ENCODE data around the gene VLDLR.
A peak's percentile ranks its signal among the peaks of the same experiment; 100 is the strongest.

Gene VLDLR

DNA sequence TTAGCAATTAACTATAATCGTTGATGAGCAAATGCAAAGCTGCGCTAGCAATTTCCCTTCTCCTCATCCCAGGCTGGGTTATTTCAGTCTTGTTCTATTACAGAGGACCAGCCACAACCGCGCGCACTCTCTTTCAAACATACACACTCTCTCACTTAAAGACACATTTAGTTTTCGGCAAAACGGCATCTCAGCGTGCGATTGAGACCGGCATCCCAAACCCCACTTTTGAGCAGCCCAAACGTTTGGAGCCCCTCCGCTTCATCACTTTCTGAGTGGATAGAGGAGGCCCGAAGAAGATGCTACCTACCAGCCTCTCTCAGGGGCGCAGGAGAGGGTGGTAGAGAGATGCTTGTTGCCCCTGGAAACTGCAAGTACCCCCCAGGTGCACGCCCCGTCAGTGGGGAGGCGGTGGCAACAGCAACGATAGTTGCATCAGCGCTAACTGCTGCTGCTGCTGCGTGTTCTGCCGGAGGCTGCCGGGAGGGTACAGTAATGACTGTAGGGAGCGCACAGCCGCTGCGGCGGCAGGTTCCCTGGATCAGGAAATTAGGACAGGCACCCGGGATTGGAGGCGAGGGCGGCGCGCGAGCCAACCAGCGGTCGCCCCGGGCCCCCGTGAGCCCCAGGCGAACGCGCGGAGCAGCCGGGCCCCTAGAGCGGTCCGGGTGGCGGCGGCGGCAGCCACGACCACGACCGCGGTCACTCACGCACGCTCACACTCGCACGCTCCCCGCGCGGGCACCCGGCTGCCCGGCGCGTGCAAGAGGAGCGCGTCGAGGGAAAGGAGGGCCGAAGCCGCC lies 467 bp upstream of the VLDLR start:
- peak in 1 of 2 donors; percentile 33 for DNase-seq (ENCODE audit: low read depth in 2 of 2)

DNA sequence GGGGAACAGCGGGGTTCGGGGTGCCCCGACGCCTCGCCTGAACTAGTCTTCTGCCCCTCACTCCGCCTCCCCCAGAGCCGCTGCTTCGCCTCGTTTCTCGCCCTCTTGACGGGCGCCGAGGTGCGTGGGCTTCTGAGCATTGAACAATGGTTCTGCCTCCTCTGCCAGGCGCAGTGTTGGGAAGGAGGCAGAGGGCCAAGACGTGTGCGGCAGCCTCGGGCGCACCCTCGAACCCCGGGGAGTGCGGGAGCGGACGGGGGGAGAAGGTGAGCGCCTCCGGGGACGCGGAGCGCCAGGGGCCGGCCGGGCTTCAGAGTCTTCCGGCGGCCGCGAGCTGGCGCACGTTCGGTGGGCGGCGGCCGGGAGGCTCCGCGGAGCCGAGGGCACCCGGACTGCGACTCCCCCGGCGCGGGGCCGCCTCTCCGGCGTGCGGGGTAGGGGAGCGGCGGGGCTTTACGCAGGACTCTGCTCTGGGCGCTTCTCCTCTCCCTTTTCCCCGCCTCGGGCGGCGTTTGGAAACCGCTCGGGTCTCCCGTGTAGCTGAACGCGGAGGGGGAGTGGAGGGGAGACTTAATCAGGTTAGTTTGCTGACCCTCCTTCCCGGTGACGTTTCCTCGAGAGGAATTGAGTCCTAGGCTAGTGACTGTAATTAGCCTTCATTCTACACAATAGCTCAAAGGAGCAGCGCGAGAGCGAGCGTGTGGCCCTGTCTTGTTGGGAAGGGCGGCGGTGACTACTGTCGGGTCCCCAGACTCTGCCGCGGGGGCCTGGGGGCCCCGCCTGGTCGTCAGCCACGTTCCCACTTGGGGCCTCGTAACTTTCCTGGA lies 1.1 kb downstream of the VLDLR start:
- DNase-seq (ENCODE audit: low read depth in 2 of 2) = no peak

DNA sequence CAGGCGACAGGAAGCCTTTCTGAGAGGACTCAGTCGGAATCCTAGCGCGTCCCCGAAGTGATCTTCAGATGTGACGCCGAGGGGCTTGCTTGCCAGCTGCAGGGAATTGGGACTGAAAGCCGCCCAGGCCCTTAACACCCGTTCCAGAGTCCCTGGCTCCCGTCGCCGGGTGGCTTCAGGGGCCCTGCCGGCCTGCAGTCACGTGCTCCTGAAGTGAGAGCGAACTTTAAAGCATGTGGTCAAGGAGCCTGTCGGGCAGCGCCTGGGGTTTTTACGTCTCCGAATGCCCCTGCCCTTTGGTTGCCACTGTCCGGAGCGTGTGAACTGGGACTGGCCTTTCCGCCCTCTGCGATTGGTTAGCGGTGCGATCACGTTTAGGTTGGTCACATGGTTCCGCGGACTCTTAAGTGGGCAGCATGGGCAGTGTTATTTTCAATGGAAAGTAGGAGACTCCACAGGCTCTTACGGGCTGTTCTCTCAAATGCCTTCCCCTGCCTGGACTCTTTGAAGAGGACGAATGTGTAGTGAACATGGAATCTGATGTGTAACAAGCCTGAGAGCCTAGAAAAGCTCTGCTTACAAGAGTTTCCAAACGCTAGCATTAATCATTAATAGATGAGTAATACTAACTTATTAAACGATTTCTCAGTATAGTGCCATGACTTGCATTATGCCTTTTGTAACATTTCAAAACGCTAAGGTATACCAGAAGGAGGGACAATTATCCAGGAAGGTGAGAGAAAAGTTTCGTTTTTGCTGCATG lies 1.9 kb downstream of the VLDLR start:
- no peak for DNase-seq (ENCODE audit: low read depth in 2 of 2)

DNA sequence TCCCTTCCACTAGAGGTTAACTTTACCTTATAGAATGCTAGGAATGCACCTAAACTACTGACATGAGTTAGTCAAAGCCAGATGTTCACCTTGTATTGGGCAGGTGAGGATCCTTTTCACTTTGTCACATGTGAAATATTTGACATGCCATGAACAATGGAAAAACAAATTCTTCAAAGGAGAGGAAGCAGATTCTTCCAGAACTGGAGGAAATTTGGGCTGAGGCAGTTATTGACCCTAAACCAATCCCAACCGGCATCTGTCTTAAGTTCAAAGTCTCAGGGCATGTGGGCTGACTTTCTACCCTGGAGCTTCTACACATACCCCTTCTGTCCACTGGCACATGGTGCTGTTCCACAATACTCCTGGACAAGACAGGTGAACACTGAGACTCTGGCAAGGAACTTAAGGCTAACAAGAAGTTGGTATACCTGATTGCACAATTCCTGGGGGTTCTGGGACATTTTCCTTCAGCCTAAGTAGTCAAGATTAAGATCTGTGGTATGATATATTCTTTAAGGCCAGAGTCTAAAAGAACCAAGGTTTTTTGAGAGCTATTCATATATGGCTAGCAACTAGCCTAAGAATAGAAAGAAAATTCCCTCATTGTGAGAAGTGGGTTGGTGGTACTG lies 2.6 kb downstream of the VLDLR start:
- DNase-seq (ENCODE audit: low read depth in 2 of 2) = no peak

DNA sequence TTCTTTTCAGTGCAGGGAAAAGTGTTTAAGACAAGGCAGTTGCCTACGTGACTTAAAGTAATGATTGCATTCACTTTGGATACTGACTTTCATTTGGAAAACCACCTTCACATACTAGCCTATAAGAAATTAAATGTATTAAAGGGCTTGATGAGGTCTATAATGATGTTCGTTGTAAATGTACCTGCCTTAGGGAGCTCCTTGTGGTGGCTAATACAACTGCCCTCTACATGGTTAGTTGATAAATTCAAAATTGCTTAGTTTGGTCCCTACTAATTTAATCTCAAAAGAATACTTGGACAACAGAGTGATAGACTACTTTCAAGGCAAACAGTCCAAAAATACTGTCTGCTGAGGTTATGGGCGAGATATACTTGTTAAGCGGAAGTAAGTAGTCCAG lies 3.8 kb downstream of the VLDLR start:
- no peak for DNase-seq (ENCODE audit: low read depth in 2 of 2)

DNA sequence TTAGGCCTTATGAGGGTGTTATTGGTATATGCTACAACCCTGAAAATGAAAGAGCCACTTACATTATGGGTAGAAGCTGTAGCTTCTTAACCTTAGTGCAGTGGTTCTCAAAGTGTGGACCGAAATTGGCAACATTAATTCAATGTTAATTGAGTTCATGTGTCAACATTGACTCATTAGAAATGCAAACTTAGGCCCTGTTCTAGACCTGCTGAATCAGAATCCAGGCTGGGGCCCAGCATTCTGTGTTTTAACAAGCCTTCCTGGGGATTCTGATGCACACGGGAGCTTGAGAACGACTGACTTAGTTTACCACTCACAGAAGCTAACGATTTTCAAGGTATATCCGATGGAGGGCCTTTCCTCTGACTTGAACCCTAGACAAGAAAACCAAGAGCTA lies 7.3 kb downstream of the VLDLR start:
- DNase-seq (ENCODE audit: low read depth in 2 of 2) = no peak

DNA sequence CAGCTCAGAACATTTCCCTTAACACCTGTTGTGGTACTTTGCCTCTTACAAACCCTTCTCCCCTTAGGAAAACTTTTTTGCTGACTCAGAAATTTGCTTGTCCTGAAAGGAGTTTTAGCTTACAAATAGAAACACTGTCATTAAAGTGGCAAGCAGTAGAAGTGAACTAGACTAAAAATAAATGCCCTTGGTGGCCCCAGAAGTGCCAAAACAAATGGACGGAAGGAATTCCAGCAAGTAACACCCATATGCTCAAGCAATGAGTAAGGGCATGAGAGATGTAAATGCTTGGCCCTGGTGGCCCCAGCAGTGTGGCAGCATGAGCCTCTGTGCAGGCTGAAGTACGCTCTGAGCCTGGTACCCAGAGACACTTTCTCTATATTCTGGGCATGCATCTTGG lies 8.6 kb downstream of the VLDLR start:
- no peak for DNase-seq (ENCODE audit: low read depth in 2 of 2)

DNA sequence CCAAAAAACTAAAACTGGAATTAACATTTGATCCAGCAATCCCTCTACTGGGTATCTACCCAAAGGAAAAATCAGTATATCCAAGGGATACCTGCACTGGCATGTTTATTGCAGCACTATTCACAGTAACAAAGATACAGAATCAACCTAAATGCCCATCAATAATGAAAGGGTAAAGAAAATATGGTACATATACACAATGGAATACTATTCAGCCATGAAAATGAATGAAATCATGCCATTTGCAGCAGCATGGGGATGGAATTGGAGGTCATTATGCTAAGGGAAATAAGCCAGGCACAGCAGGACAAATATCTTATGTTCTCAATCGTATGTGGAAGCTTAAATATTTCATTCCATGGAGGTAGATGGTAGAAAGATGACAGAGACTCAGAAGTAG lies 9.7 kb downstream of the VLDLR start:
- no peak for DNase-seq (ENCODE audit: low read depth in 2 of 2)

DNA sequence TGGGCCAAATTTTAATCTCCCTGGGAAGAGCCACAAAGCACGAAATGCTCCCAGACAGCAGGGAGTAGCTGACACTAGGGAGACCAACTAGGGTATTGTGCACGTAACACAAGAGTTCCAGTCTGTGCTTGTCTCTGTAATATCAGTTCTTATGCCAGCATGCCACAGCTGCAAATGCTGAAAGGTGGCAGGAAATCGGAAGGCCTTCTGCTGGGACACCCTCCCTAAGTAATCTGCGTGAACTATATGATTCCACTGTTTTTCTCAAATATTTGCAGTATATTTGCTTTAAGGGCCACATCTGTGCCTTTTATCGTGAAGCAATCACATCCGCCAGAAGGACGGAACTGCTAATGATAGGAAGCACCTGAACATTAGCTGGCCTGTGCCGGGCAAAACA lies 12.6 kb downstream of the VLDLR start:
- DNase-seq (ENCODE audit: low read depth in 2 of 2) = no peak

DNA sequence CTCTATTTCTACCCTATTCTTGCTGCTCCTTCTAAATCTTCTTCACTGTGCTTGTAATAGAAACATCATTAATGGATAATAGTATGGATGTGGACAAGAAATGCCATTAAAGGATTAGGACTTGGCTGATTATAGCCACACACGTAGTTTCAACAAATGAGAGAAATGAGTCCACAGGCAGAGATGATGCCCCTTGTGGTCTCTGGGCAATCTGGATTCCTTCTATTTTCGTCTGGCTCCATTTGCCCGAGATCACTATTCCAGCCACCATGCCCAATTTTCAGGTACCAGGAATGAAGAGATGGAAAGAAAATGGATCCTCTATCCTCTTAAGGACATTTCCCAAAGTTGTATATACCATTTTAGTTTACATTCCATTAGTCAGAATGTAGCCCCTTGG lies 13.2 kb downstream of the VLDLR start:
- DNase-seq (ENCODE audit: low read depth in 2 of 2) = no peak

DNA sequence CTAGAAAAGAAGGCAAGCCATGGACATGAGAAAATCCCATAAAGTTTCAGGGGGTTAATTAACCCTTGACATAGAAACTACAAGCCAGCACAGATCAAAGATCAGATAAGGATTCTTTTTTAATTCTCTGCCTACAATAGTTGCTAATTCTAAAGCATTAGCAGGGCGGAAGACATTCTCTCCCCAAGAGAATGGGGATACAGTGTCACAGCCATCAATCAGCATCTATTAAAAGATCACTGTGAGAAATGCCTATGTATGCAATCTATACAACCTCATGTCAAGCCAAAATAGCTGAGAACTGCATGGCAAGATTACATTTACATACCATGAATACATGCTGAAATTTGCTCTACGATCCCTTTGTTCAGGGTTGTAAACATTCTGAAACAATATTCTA lies 14.3 kb downstream of the VLDLR start:
- DNase-seq (ENCODE audit: low read depth in 2 of 2) = no peak

DNA sequence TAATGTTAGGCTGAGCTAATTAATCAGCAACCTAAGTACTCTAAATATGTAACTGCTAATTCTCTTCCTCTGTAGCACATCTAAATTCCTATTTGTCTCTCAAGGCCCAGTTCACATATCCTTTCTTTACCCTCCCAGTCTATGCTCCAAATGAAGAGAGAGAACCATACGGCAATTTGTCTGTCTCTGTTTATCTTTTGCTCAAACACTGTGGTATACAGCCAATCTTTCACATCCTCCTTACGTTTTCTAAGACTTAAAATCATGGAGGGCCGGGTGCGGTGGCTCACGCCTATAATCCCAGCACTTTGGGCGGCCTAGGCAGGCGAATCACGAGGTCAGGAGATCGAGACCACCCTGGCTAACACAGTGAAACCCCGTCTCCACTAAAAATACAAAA lies 15.8 kb downstream of the VLDLR start:
- DNase-seq (ENCODE audit: low read depth in 2 of 2) = no peak

DNA sequence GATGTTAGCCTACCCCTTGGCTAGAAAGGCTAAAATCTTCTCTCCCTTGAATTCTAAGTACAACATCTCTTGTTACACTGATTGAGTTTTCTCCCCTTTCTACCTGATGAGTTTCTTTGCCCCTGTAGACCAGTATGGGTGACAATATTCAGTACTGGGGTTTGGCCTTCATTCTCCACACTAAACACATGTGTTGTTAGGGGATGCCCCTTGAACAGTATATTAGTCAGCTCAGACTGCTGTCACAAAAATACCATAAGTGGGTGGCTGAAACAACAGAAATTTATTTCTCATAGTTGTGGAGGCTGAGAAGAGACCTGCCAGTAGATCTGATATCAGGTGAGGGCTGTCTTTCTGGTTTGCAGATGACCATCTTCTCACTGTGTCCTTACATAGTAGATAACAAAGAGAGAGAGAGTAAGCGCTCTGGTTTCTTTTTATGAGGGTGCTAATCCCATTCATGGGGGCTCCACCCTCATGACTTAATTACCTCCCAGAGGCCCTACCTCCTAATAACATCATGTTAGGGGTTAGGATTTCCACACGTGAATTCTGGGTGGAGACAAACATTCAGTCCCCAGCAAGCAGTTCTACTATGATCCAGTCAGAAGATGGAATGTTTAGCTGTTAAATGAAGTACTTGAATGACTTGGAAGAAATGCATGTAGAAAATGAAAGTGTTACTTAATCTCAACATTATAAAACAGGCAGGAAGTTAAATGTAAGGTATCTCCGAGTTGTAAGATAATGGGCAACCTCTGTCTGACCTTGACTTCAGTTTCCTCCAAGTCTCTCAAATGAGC lies 17.5 kb downstream of the VLDLR start:
- no peak for DNase-seq (ENCODE audit: low read depth in 2 of 2)

DNA sequence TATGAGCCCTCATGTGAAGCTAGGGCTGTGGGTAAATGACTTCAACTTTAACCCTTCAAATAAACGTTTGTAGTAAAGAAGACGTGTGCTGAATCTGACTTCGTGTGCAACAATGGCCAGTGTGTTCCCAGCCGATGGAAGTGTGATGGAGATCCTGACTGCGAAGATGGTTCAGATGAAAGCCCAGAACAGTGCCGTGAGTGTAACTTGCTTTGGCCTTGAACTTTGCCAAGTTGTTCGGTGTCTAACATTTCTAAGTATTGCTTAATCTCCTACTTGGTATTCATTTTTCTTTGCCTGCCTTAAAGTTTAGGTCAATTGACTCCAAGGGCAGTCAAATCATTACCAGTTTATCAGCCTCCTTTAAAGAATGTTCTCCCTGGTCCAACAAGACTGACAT lies 18.2 kb downstream of the VLDLR start:
- no peak for DNase-seq (ENCODE audit: low read depth in 2 of 2)

DNA sequence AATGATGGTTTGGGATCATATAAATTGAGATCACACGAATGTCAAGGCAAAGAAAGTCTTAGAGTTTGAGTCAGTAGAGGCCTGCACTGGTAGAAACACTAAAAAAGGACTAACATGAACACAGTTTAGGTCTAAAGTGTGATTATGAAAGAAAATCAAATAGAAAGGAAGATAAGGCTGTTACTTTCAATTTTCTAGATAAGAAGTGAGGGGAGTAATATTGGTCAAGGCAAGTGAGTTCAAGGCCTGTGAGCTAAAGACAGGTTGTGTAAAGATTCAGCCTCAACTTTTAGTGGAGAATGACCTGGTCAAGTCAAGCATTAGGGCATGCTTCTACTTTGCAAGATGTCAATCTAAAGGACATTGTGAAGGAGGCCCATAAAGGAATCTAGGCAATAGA lies 19.0 kb downstream of the VLDLR start:
- DNase-seq (ENCODE audit: low read depth in 2 of 2) = no peak

DNA sequence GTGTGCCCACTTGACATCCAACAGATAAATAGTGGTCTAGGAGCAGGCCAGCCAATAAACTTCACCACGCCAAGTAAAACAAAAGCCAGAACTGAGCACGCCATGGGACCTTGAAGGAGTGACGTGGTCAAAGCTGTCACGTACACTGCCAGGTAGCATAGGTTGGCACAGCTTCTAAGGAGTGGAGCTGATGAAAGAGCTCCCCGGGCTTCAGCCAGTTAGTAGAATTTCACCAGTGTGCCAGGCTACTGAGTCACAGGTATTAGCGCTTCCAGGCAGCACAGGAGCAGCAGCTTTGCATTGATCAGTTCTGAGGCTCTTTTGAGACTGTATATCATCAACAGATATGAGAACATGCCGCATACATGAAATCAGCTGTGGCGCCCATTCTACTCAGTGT lies 19.4 kb downstream of the VLDLR start:
- no peak for DNase-seq (ENCODE audit: low read depth in 2 of 2)

DNA sequence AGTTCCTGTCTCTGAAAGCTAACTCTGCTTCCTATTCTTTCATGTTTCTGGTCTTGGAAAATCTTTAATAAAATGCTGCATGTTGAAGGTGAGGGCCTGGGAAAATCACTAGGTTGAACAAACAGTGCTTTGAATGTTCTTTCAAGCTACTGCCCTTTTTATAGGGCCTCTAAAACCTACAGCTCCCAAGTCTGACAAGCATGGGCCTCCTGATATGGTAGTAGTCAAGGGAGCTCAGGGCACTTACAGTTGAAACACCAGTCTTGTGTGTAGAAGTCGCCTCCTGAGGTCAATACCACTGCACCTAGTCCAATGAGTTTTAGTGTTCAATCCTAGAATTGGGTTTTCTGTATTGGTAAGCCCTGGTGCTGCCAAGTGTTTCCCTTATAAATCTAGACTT lies 20.5 kb downstream of the VLDLR start:
- no peak for DNase-seq (ENCODE audit: low read depth in 2 of 2)

DNA sequence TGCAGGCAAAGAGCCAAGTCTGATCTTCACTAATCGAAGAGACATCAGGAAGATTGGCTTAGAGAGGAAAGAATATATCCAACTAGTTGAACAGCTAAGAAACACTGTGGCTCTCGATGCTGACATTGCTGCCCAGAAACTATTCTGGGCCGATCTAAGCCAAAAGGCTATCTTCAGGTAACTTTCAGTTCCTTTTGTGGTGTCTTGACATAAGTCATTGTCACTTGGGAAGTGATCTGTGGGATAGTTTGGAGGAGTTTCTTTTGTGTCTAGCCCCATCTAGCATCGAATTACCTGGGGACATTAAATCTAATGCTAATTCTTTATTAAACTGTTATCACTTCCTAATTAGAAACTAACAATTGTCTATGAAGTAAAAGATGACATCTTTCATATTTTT lies 24.0 kb downstream of the VLDLR start:
- no peak for DNase-seq (ENCODE audit: low read depth in 2 of 2)

DNA sequence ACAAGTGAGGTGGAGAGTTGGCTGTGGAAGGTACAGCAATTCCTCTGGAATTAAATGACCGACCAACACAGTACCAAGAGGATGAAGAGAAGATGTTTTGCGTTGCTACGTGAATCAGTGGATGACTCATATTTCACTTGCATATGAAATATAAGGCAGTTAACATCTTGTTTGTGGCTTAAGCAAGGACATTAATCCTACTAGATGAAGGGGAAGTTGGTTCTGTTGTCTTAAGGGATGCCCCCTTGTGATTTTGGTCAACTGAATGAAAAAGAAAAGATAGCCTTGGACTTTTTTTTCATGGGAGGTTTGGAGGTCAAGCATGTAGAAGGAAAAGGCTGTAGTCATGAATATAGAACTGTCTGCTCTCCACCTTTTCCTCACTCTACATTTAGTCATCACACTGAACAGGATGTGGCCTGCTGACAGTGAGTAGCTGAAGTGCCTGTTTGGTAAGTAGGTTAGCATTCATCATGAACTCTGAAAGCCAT lies 33.9 kb downstream of the VLDLR start:
- DNase-seq (ENCODE audit: low read depth in 2 of 2) = no peak

DNA sequence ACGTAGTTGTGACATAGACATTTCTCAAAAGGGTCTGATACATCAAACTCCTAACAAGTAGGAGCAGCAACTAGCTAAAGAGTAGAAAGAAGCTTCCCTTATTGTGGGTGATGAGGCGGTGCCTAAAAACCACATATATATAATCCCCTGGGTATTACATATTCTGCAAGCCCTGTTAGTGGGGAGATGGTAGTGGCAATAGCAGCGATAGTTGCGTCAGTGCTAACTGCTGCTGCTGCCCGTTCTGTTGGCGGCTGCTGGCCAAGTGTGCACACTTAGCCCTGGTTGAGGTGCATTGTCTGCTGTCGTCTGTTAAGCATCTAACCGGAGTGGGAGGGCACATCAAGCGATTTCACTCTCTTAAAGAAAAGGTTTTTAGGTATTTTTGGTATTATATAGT lies 35.8 kb downstream of the VLDLR start:
- no peak for DNase-seq (ENCODE audit: low read depth in 2 of 2)

DNA sequence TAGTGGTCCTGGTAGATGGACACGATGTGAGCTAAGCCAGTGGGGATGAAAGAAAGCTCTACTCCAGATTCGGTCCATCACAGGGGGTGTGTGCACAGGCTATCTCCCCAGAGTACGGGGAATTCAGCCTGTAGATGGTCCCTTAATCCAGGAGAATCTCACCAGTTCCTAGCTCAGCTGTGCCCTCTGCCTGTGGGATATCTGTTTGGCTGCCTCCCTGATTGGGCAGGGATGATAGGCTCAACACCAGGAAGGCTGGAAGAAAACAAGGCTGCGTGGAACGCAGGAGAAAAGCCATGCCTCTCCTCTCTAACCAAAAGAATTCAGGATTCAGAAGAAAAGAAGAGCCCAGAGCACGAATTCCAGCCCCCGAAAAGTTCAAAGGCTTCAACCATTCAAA lies 40.9 kb downstream of the VLDLR start:
- DNase-seq (ENCODE audit: low read depth in 2 of 2) = no peak
